ENCODE measurements around the gene TTC7B. TPM values are rescaled to one million over a fixed set of nuclear protein-coding genes. Genes with fewer than 3 reads are reported as not detected.

The TTC7B gene
- total RNA-seq, 4 donors from 2014 or later, result 14.3 to 48.9 (median 32.5) TPM

- WGBS, result 95% methylated on average over 8 of the region's 8 CpGs
Measured at GRCh38 chr14:90504643-90505042, 311.6 kb downstream of the TTC7B start.

GRCh38 chr14:90503582-90503981, 312.6 kb downstream of the TTC7B start:
- 61% methylated on average over 5 of the region's 5 CpGs for WGBS

More at GRCh38 chr14:90504643-90505042, 311.6 kb downstream of the TTC7B start:
- no peak for TF ChIP-seq EP300 (IDR thresholded peaks at IDR 0.05)
- no peak for TF ChIP-seq POLR2A (IDR thresholded peaks at IDR 0.05)
- no peak for TF ChIP-seq CTCF (IDR thresholded peaks at IDR 0.05)
- TF ChIP-seq POLR2AphosphoS5 (IDR thresholded peaks at IDR 0.05), result no peak
- no peak for DNase-seq (ENCODE audit: low spot score in 2 of 2)
- H3K4me1 ChIP-seq, result peaks cover 12% of the 10 kb centered on the region
- H3K27me3 ChIP-seq, result peaks cover 6% of the 10 kb centered on the region
- no peak overlapping the region for H3K4me3 ChIP-seq
- H3K27ac ChIP-seq, result no peak overlapping the region
- H3K36me3 ChIP-seq, result no peaks in the 10 kb centered on the region
- H3K9me3 ChIP-seq, result no peaks in the 10 kb centered on the region

GRCh38 chr14:90502760-90503159, 313.5 kb downstream of the TTC7B start:
- Histone ChIP-seq H3K4me3 (no peak overlapping the region), H3K36me3 (no peaks in the 10 kb centered on the region), H3K27ac (no peak overlapping the region), H3K27me3 (peaks cover 9% of the 10 kb centered on the region), H3K9me3 (no peaks in the 10 kb centered on the region), H3K4me1 (no peaks in the 10 kb centered on the region)
- TF ChIP-seq POLR2A (IDR thresholded peaks at IDR 0.05) (no peak), POLR2AphosphoS5 (IDR thresholded peaks at IDR 0.05) (no peak), EP300 (IDR thresholded peaks at IDR 0.05) (no peak), CTCF (IDR thresholded peaks at IDR 0.05) (no peak)
- DNase-seq (ENCODE audit: low spot score in 2 of 2), result no peak

More at GRCh38 chr14:90503582-90503981, 312.6 kb downstream of the TTC7B start:
- no peak for TF ChIP-seq EP300 (IDR thresholded peaks at IDR 0.05)
- Histone ChIP-seq H3K36me3 (no peaks in the 10 kb centered on the region), H3K4me3 (no peak overlapping the region), H3K4me1 (peaks cover 2% of the 10 kb centered on the region), H3K27ac (no peak overlapping the region), H3K9me3 (no peaks in the 10 kb centered on the region), H3K27me3 (peaks cover 8% of the 10 kb centered on the region)
- DNase-seq (ENCODE audit: low spot score in 2 of 2), result no peak

- TF ChIP-seq CTCF (IDR thresholded peaks at IDR 0.05) (no peak), POLR2AphosphoS5 (IDR thresholded peaks at IDR 0.05) (no peak), EP300 (IDR thresholded peaks at IDR 0.05) (no peak), POLR2A (IDR thresholded peaks at IDR 0.05) (no peak)
- H3K4me3 ChIP-seq, result no peak overlapping the region
- no peak overlapping the region for H3K27ac ChIP-seq
- no peaks in the 10 kb centered on the region for H3K36me3 ChIP-seq
- DNase-seq (ENCODE audit: low spot score in 2 of 2), result no peak
- H3K9me3 ChIP-seq, result no peaks in the 10 kb centered on the region
- WGBS, result 53% methylated on average over 3 of the region's 19 CpGs
- H3K4me1 ChIP-seq, result no peaks in the 10 kb centered on the region
- peaks cover 9% of the 10 kb centered on the region for H3K27me3 ChIP-seq
Measured at GRCh38 chr14:90500665-90501370, 315.4 kb downstream of the TTC7B start.

GRCh38 chr14:90499908-90500664, 316.1 kb downstream of the TTC7B start:
- H3K9me3 ChIP-seq, result no peaks in the 10 kb centered on the region
- H3K36me3 ChIP-seq, result no peaks in the 10 kb centered on the region
- H3K4me3 ChIP-seq, result no peak overlapping the region
- H3K27me3 ChIP-seq, result peaks cover 9% of the 10 kb centered on the region
- H3K27ac ChIP-seq, result no peak overlapping the region
- 57% methylated on average over 9 of the region's 10 CpGs for WGBS
- no peak for TF ChIP-seq POLR2AphosphoS5 (IDR thresholded peaks at IDR 0.05)
- no peak for TF ChIP-seq EP300 (IDR thresholded peaks at IDR 0.05)
- no peak for TF ChIP-seq CTCF (IDR thresholded peaks at IDR 0.05)
- no peak for TF ChIP-seq POLR2A (IDR thresholded peaks at IDR 0.05)
- no peak for DNase-seq (ENCODE audit: low spot score in 2 of 2)
- no peaks in the 10 kb centered on the region for H3K4me1 ChIP-seq
